Lower lobe of right lung (tissue), 2 donors: Measurements from ENCODE around the gene SLC37A4. TPM values are rescaled to one million over a fixed set of nuclear protein-coding genes. Genes with fewer than 3 reads are reported as not detected.

Source experiments
- ATAC-seq, 2 donors: fragments of 200-7000 bp; cut with Tn5 transposase; one replicate each; pipeline ENCODE4 v1.9.1; 2020 to 2022; ENCODE audit warnings: mild to moderate bottlenecking in 2 of 2, moderate library complexity in 2 of 2
- DNase-seq: peaks from one replicate; pipeline ENCODE4 v3.0.0-alpha.2; 2020
- H3K27ac ChIP-seq: fragments of 200-600 bp; one replicate; pipeline ENCODE4 v1.8.0; 2022
- H3K27me3 ChIP-seq: fragments of 200-600 bp; one replicate; pipeline ENCODE4 v1.8.0; 2022; ENCODE audit warnings: low read depth
- H3K36me3 ChIP-seq: fragments of 200-600 bp; one replicate; pipeline ENCODE4 v1.8.0; 2022; ENCODE audit warnings: mild to moderate bottlenecking
- H3K4me1 ChIP-seq: fragments of 200-600 bp; one replicate; pipeline ENCODE4 v1.8.0; 2022
- H3K4me3 ChIP-seq: fragments of 200-600 bp; one replicate; pipeline ENCODE4 v1.8.0; 2022; ENCODE audit warnings: mild to moderate bottlenecking
- H3K9me3 ChIP-seq: fragments of 200-600 bp; one replicate; pipeline ENCODE4 v1.8.0; 2022
- intact Hi-C: fragments of 100-400 bp; cut with DNase I; formaldehyde crosslinking; loops from one replicate; pipeline ENCODE4 v1.11.0; 2022
- long read RNA-seq: library from polyadenylated mRNA; unstranded; transcript quantifications from one replicate; pipeline ENCODE4 v2.0.0, GENCODE V29; 2021
- total RNA-seq: library from RNA; stranded (reverse); fragmentation: NEBNext Ultra II Directional; extraction: Animal tissue kit (Norgen Biotek cat#: 25700); gene quantifications from one replicate; pipeline ENCODE4 v1.2.1, GENCODE V29; 2021
- TF ChIP-seq, protein P1 (sequence below): fragments of 200-600 bp; IDR thresholded peaks from one replicate; pipeline ENCODE4 v1.8.0; 2022; ENCODE audit warnings: antibody characterized with exemption, mild to moderate bottlenecking
- donor health status: DM: no; HTN: yes; CAD: no; lungs with severe emphysema.

SLC37A4 gene
- 13.2 TPM for total RNA-seq
- long read RNA-seq, transcript SLC37A4-210 (9 exons, 2,040 nt): major isoform, 20 of 34 reads
- long read RNA-seq, partial matches to known transcripts: 4 of 34 reads
- long read RNA-seq, other reads (novel, unspliced or antisense): 8 of 34 reads

- Histone ChIP-seq H3K9me3 (no peaks in the 10 kb centered on the region), H3K36me3 (peaks cover 16% of the 10 kb centered on the region), H3K4me3 (peak within 1 kb of the TSS; percentile 97), H3K27me3 (no peaks in the 10 kb centered on the region), H3K27ac (peak within 1 kb of the TSS; percentile 86), H3K4me1 (peaks cover 21% of the 10 kb centered on the region)
- intact Hi-C loops: no loop called here
- ATAC-seq (peak; percentile 98 to 99), DNase-seq (peak; percentile 100)
- TF ChIP-seq, protein P1, sequence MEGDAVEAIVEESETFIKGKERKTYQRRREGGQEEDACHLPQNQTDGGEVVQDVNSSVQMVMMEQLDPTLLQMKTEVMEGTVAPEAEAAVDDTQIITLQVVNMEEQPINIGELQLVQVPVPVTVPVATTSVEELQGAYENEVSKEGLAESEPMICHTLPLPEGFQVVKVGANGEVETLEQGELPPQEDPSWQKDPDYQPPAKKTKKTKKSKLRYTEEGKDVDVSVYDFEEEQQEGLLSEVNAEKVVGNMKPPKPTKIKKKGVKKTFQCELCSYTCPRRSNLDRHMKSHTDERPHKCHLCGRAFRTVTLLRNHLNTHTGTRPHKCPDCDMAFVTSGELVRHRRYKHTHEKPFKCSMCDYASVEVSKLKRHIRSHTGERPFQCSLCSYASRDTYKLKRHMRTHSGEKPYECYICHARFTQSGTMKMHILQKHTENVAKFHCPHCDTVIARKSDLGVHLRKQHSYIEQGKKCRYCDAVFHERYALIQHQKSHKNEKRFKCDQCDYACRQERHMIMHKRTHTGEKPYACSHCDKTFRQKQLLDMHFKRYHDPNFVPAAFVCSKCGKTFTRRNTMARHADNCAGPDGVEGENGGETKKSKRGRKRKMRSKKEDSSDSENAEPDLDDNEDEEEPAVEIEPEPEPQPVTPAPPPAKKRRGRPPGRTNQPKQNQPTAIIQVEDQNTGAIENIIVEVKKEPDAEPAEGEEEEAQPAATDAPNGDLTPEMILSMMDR: peak; percentile 88
These were observed at the start of gene SLC37A4 for GRCh38 chr11:119030329-119031047. TSS of gene SLC37A4 (minus strand) at chr11:119030877.

DNA sequence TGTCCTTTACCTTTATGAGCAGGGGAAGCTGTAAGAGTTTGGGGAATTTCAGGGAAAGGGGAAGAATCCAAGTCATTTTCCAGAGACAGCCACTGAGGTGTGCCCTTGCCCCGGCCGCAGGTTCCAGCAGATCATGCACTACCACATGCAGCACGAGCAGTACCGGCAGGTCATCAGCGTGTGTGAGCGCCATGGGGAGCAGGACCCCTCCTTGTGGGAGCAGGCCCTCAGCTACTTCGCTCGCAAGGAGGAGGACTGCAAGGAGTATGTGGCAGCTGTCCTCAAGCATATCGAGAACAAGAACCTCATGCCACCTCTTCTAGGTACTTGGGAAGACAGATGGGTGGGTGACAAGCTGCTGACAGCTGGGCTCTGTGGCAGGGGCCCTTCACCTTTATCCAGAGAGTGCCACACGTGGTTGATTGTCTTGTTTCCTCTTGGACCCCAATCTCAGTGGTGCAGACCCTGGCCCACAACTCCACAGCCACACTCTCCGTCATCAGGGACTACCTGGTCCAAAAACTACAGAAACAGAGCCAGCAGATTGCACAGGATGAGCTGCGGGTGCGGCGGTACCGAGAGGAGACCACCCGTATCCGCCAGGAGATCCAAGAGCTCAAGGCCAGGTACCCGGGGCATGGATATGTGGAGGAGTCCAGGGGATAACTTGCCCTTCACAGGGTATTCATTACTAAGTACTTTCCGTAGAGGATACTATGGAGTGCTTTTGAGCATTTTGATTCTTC, 48.2 kb upstream of the SLC37A4 start:
- H3K4me1 ChIP-seq: no peaks in the 10 kb centered on the region
- ATAC-seq: no peak
- H3K27ac ChIP-seq: no peak overlapping the region
- no peaks in the 10 kb centered on the region for H3K9me3 ChIP-seq
- H3K36me3 ChIP-seq: peaks cover 89% of the 10 kb centered on the region
- no peak overlapping the region for H3K4me3 ChIP-seq
- DNase-seq: no peak
- intact Hi-C loops: no loop called here
- no peaks in the 10 kb centered on the region for H3K27me3 ChIP-seq
- TF ChIP-seq, protein P1: no peak

DNA sequence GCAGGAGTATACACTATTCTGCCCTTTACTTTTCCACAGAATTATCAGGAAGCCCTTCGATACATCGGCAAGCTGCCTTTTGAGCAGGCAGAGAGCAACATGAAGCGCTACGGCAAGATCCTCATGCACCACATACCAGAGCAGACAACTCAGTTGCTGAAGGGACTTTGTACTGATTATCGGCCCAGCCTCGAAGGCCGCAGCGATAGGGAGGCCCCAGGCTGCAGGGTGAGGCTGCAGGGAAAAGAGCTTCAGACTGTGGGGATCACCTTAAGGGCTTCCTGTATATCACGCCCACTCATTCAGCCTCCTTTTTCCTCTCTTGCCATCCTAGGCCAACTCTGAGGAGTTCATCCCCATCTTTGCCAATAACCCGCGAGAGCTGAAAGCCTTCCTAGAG, 47.2 kb upstream of the SLC37A4 start:
- H3K36me3 ChIP-seq: peaks cover 99% of the 10 kb centered on the region
- TF ChIP-seq, protein P1: no peak
- DNase-seq: no peak
- H3K27ac ChIP-seq: no peak overlapping the region
- no peak overlapping the region for H3K4me3 ChIP-seq
- H3K9me3 ChIP-seq: no peaks in the 10 kb centered on the region
- intact Hi-C loops: no loop called here
- no peak for ATAC-seq
- H3K4me1 ChIP-seq: no peaks in the 10 kb centered on the region
- no peaks in the 10 kb centered on the region for H3K27me3 ChIP-seq

- intact Hi-C loops: no loop called here
- DNase-seq: peak; percentile 99
- TF ChIP-seq, protein P1: no peak
These were observed 36.9 kb upstream of the SLC37A4 start, which contains the start of gene VPS11 for GRCh38 chr11:119067371-119068222. TSS of gene VPS11 (plus strand) at chr11:119067818. CDS start at chr11:119067824, 6 bp downstream.

GRCh38 chr11:119065369-119065768, 34.7 kb upstream of the SLC37A4 start:
- no peak for ATAC-seq
- peaks cover 29% of the 10 kb centered on the region for H3K4me1 ChIP-seq
- intact Hi-C loops: no loop called here
- H3K4me3 ChIP-seq: no peak overlapping the region
- TF ChIP-seq, protein P1: peak; percentile 35
- DNase-seq: no peak
- H3K27me3 ChIP-seq: no peaks in the 10 kb centered on the region
- no peaks in the 10 kb centered on the region for H3K9me3 ChIP-seq
- peaks cover 22% of the 10 kb centered on the region for H3K36me3 ChIP-seq
- no peak overlapping the region for H3K27ac ChIP-seq

More at GRCh38 chr11:119067371-119068222, 36.9 kb upstream of the SLC37A4 start, which contains the start of gene VPS11:
- ATAC-seq: peak; percentile 99
- peak within 1 kb of the TSS; percentile 97 for H3K4me3 ChIP-seq
- peaks cover 29% of the 10 kb centered on the region for H3K4me1 ChIP-seq
- peak within 1 kb of the TSS; percentile 93 for H3K27ac ChIP-seq
- H3K27me3 ChIP-seq: no peaks in the 10 kb centered on the region
- H3K9me3 ChIP-seq: no peaks in the 10 kb centered on the region
- H3K36me3 ChIP-seq: peaks cover 36% of the 10 kb centered on the region
